Measurements from ENCODE around the gene LIAS. TPM values are rescaled to one million over a fixed set of nuclear protein-coding genes. Genes with fewer than 3 reads are reported as not detected.

Gene LIAS
- total RNA-seq, 4 donors from 2014 or later = 10.7 to 18.9 (median 15.5) TPM

GRCh38 chr4:39524161-39524957, 65.5 kb downstream of the LIAS start:
- DNase-seq = no peak
- Histone ChIP-seq H3K27ac (no peak overlapping the region), H3K9me3 (no peaks in the 10 kb centered on the region), H3K36me3 (peaks cover 0 to 3% of the 10 kb centered on the region in 2 donors), H3K4me3 (replicated peaks in 1 of 3) (no peak overlapping the region), H3K27me3 (no peaks in the 10 kb centered on the region), H3K4me1 (peaks cover 14 to 18% of the 10 kb centered on the region in 2 donors)
- intact Hi-C loops (cut with DNase I) = loop anchor here (10.0 kb wide), 1 partner anchor 450 kb away; the partner anchor contains the start of gene PDS5A
- 87 to 93% methylated on average over 7 of the region's 7 CpGs for WGBS, 2 donors
- TF ChIP-seq POLR2A (IDR thresholded peaks at IDR 0.05) = no peak
- TF ChIP-seq CTCF (IDR thresholded peaks at IDR 0.05) = no peak

GRCh38 chr4:39525822-39526690, 67.2 kb downstream of the LIAS start:
- Histone ChIP-seq H3K4me1 (peaks cover 14 to 18% of the 10 kb centered on the region in 2 donors), H3K27me3 (no peaks in the 10 kb centered on the region), H3K27ac (peak overlapping the region in 2 of 3 donors; percentile 90), H3K4me3 (replicated peaks in 1 of 3) (peak overlapping the region; percentile 42 to 50 (median 42)), H3K9me3 (no peaks in the 10 kb centered on the region), H3K36me3 (no peaks in the 10 kb centered on the region)
- TF ChIP-seq CTCF (IDR thresholded peaks at IDR 0.05) (no peak), POLR2A (IDR thresholded peaks at IDR 0.05) (no peak)
- 28 to 29% methylated on average over 9 of the region's 9 CpGs for WGBS, 2 donors
- no peak for DNase-seq
- intact Hi-C loops (cut with DNase I) = loop anchor here (5.0 to 10.0 kb wide), 2 partner anchors 111 to 449 kb away; partner anchors contain the start of genes PDS5A and SMIM14

- Histone ChIP-seq H3K27me3 (no peaks in the 10 kb centered on the region), H3K27ac (peak overlapping the region; percentile 48 to 90 (median 90)), H3K4me3 (replicated peaks in 1 of 3) (peak overlapping the region; percentile 42 to 50 (median 42)), H3K4me1 (peaks cover 14 to 18% of the 10 kb centered on the region in 2 donors), H3K9me3 (no peaks in the 10 kb centered on the region), H3K36me3 (peaks cover 0 to 1% of the 10 kb centered on the region in 2 donors)
- DNase-seq = no peak
- TF ChIP-seq POLR2A (IDR thresholded peaks at IDR 0.05) (no peak), CTCF (IDR thresholded peaks at IDR 0.05) (no peak)
- 0 to 1% methylated on average over 16 to 27 of the region's 33 CpGs for WGBS, 2 donors
- intact Hi-C loops (cut with DNase I) = loop anchor here (5.0 to 10.0 kb wide), 2 partner anchors 110 to 448 kb away; partner anchors contain the start of genes PDS5A and SMIM14
Observed at GRCh38 chr4:39526765-39527295, 68.0 kb downstream of the LIAS start.

GRCh38 chr4:39527296-39528060, 68.6 kb downstream of the LIAS start, which contains the start of gene UGDH:
Gene UGDH, minus strand, starts transcription at chr4:39527439. Its CDS starts 5,927 bp downstream, at chr4:39521512.
- H3K4me3 ChIP-seq (replicated peaks in 1 of 3) = peak within 1 kb of the TSS; percentile 42 to 81 (median 50)
- H3K4me1 ChIP-seq = peaks cover 14 to 18% of the 10 kb centered on the region in 2 donors
- intact Hi-C loops (cut with DNase I) = loop anchor here (5.0 to 10.0 kb wide), 2 partner anchors 110 to 447 kb away; partner anchors contain the start of genes PDS5A and SMIM14
- DNase-seq = peak; percentile 99
- WGBS, 2 donors = 1% methylated on average over 15 to 32 of the region's 73 CpGs
- no peaks in the 10 kb centered on the region for H3K27me3 ChIP-seq
- H3K27ac ChIP-seq = peak within 1 kb of the TSS; percentile 90 to 95 (median 90)
- no peaks in the 10 kb centered on the region for H3K9me3 ChIP-seq
- H3K36me3 ChIP-seq = peaks cover 0 to 5% of the 10 kb centered on the region in 2 donors
- TF ChIP-seq POLR2A (IDR thresholded peaks at IDR 0.05) (peak; percentile 84 to 98), CTCF (IDR thresholded peaks at IDR 0.05) (peak in 2 of 6 experiments; percentile 8 to 9)
